ENCODE results near the gene PADI3.
"Not testable (repeated sequence)": the region's sequence is repeated elsewhere in the genome, so short reads cannot be mapped to it uniquely, and the experiment has no call there.

The PADI3 gene

DNA sequence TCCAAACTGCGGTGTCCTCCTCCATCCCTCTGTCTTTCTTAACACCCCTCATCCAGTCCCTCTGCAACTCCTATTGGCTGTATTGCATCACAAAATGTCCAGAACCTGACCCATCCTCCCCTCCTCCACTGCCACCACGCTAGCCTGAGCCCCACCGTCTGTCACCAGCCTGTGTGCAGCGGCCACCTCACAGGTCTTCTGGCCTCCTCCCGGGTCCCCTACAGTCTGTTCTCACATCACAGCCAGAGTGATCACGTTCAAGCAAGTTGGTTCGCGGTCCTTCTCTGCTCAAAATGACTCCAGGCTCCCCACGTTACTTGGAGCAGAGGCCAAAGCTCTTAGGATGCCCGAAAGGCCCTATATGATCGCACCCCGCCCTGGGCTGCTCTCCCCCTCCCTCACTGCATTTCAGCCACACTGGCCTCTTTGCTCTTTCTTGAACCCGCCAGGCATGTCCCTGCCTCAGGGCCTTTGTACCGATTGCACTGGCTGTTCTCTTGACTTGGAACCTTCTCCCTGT lies 56.7 kb downstream of the PADI3 start:
- no peak for DNase-seq

- DNase-seq = no peak
Observed at GRCh38 chr1:17306407-17306806, 57.5 kb downstream of the PADI3 start.

GRCh38 chr1:17306921-17307320 lies 58.0 kb downstream of the PADI3 start:
- no peak for DNase-seq

- DNase-seq = no peak
Observed at GRCh38 chr1:17307329-17307728, 58.4 kb downstream of the PADI3 start.

GRCh38 chr1:17307946-17308345 lies 59.0 kb downstream of the PADI3 start, which contains the start of gene PADI4:
TSS of gene PADI4 (plus strand) at chr1:17308197. CDS start at chr1:17308223, 26 bp downstream.
- DNase-seq = no peak

- DNase-seq = no peak
Observed at GRCh38 chr1:17308593-17308992, 59.7 kb downstream of the PADI3 start.

GRCh38 chr1:17309426-17310067 lies 60.6 kb downstream of the PADI3 start:
- DNase-seq = no peak

GRCh38 chr1:17310068-17310640 lies 61.3 kb downstream of the PADI3 start:
- DNase-seq = no peak

- no peak for DNase-seq
Observed at GRCh38 chr1:17313530-17314309, 64.8 kb downstream of the PADI3 start.

DNA sequence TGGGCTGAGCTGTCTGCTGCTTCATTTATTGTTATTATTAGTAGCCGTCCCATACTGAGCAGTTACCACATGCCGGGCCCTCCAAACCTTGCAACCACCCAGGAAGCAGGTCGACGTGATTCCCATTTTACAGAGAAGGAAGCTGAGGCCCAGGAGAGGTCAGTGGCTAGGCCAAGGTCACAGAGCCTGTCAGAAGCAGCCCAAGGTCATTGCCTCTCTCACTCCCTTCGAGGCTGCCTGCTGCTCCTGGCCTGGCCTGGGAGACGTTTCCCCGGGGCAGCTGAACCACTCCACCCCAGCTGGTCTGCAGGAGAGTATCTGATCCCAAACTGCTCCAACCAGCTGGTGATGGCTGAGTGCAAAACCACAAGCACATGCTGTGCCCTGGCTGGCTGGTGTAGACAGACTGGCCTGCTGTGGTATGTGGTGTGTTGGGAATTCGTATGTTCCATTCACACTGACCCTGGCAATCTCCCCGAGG lies 65.6 kb downstream of the PADI3 start:
- no peak for DNase-seq

GRCh38 chr1:17315542-17316130 lies 66.7 kb downstream of the PADI3 start:
- DNase-seq = no peak

DNA sequence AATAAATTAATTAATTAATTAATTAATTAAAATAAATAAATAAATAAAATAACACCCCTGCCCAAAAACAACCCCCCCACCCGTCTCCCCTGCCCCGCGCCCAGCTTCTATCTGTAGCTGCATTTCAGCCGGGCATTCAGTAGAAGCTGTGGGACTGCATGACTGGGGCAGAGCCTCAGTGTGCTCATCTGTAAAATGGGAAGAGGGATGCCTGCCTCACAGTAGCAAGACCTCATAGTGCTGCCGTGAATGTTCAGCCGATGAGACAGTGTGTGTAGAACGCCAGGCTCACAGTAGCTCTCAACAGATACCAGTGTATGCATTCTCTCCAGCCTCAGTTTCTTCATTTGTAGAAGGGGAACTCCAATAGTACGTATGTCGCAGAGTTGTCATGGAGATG lies 67.8 kb downstream of the PADI3 start:
- DNase-seq = no peak

DNA sequence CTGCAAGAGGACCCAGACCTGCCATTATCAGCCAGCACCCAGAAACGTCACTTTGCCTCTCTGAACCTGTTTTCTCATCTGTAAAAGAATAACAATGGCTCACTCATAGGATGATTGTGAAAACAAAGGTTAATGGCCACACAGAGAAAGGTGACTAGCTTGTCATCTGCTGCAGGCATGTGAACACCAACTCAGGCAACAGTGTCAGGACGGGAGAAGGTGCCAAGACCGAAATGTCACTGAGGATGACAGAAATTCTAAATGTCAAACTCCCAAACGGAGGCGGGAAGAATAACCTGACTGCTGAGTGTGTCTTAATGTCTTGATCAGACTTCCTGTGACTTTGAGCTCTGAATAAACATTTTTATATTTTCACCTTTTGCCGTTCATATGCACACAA lies 69.4 kb downstream of the PADI3 start:
- no peak for DNase-seq

- DNase-seq = no peak
Observed at GRCh38 chr1:17319561-17320350, 70.9 kb downstream of the PADI3 start.

GRCh38 chr1:17321857-17322390 lies 73.0 kb downstream of the PADI3 start:
- DNase-seq = not testable (repeated sequence)

DNA sequence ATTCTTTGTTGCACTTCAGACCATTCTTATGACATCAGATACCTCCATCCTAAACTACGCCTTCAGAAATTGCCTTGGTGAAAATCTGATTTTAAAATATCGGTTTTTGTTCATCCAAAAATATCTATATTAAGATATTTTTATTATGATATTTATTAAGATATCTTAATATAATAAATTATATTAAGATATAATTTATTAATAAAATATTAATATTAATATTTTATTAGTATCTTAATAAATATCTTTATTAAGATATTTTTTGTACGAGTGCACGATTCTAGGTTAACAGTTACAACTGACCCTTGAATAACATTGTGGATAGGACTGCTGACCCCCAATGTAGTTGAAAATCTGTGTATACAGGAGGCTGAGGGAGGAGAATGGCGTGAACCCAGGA lies 80.0 kb downstream of the PADI3 start:
- no peak for DNase-seq

- no peak for DNase-seq
Observed at GRCh38 chr1:17329610-17330009, 80.7 kb downstream of the PADI3 start.

GRCh38 chr1:17330856-17331255 lies 82.0 kb downstream of the PADI3 start:
- no peak for DNase-seq

DNA sequence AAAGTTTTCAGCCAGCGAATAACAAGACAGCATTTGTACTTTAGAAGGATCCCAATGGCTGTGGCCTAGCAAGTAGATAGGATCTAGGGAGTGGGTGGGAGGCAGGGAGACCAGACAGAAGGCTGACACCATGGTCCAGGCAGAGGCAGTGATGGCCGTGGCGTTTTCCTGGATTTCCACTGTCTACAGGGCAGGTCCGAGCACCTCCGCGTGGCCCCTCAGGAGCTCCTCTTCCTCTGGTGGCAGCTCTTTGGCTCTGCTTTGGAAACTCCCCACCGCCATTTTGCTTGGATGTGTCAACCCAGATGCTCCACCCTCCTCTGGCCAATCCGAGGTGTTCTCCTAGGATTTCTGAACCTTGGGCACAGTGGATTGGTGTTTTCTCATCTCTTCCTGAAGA lies 84.2 kb downstream of the PADI3 start:
- no peak for DNase-seq
